HL-60 (cell line): ENCODE results near the gene STX1B.

Source experiments
- CTCF ChIP-seq: IDR thresholded peaks from one replicate; pipeline ENCODE4 v1.5.1; 2011; ENCODE audit warnings: low read length, control low read depth, inconsistent platforms; ENCODE audit not compliant: insufficient read depth
- POLR2AphosphoS5 ChIP-seq: IDR thresholded peaks from 2 replicates; pipeline ENCODE4 v1.6.1; 2012; ENCODE audit warnings: low read depth

DNA sequence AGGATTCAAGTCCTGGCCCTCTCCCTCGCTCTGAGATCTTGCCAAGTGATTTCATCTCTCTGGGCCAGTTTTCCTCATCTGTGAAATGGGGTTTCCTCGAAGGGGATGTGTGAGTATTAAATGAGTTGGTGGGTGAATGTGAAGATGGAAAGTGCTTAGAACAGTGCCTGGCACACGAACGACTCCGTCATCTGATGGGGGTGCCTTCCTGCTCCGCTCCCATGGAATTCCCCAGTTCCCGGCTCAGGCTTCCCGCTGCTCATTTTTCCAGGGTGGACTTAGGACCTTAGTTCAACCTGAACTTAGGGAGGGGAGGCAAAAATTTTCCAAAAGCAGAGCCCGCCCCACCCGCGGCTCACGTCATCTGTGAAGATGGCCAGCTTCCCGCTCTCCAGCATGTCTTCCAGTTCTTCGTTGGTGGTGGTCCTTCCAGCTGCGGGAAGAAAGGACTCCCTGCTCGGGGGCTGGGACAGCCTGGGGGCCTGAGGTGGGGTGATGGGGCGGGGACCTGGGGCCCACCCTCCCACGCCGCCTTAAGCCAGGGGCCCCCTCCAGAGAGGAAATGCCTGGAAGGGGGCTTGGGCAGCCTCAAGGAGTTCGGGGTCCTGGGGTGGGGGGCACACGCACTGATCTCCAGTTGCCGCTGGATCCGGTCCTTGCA lies 14.0 kb downstream of the STX1B start:
- no peak for TF ChIP-seq POLR2AphosphoS5
- TF ChIP-seq CTCF = no peak
